Activated gamma-delta T cell treated with anti-CD3 and anti-CD28 coated beads, Interleukin-2, amount 50 U/mL, for 16 hours (primary cell): ENCODE results near the gene CFDP1.
"Not testable (repeated sequence)": the region's sequence is repeated elsewhere in the genome, so short reads cannot be mapped to it uniquely, and the experiment has no call there.

ENCODE experiments used
- DNase-seq: peaks from one replicate; pipeline ENCODE4 v3.0.0-alpha.2; 2020; ENCODE audit warnings: low read depth

The CFDP1 gene

DNA sequence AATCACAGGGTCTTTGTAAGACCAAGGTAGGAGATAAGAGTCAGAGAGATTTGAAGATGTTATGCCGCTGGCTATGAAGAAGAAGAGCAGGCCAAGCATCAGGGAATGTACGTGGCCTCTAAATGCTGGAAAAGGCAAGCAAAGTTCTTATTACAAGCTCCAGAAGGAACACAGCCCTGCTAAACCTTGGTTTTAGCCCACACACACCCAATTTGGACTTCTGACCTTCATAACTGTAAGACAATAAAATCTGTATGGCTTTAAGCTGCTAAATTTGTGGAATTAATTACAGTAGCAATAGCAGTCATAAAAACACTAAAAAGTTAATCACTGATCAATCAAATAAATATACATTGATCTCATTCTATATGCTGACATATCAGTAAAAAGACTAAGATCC is 25.1 kb upstream of the CFDP1 start:
- DNase-seq = no peak

DNA sequence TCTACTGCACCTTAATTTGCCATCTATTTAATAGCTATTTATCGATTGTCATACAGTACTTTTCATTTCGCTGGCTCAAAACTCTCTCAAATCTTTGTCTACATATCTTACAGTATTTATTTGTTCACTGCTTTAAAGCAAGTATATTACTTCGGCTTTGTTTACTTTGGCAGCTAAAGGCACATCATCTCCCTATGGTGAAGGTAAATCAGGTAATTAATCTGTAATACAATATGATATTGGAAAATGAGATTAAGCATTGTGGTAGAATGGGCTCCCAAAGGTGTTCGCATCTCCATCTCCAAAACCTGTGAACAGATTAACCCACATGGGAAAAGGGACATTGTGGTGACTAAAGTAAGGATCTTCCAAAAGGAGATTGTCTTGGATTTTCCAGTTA is 24.7 kb upstream of the CFDP1 start:
- no peak for DNase-seq

DNA sequence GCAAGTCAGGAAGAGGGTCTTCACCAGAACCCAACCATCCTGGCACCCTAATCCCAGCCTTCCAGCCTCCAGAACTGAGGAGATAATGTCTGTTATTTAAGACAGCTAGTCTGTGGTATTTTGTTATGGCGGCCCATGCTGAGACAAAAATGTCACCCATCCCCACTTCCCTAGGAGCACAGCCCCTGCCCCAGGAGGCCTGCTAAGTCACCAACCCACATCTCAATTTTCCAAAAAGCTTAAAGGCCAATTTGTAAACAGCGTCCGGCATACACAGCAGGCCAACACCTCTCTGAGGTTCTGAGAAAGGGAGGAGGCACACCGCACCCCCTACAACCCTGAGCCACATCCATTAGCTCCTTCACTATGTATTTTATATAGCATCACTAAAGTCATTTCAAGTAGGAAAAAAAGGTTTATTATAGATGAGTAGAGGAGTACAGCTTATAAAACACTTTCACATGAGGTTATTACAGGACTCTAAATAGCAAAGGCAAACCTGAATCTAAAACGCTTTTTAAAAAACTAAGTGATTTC is 24.2 kb upstream of the CFDP1 start:
- DNase-seq = no peak

- DNase-seq = no peak
Observed at GRCh38 chr16:75456971-75457370, 23.7 kb upstream of the CFDP1 start.

DNA sequence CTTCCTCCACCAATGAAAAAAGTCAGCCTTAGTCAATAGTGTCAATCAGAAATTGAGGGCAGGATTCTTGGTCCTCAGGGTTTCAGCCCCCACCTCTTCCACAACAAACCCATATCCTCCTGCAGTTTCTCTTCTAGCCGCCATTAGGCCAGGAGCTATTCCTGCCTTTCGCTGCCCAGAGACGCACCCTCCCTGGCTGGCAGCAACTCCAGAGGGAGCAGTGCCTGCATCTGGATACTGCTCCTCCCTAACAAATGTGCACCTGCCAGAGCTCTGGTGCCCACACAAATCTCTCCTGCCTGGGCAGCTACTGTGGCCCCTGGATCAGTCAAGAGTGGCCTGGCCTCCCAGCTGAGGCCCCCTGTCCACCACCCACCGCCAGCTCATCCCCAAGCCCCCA is 23.2 kb upstream of the CFDP1 start:
- not testable (repeated sequence) for DNase-seq

GRCh38 chr16:75455677-75456076 is 22.4 kb upstream of the CFDP1 start:
- DNase-seq = no peak

- no peak for DNase-seq
Observed at GRCh38 chr16:75452464-75453190, 19.3 kb upstream of the CFDP1 start.

- no peak for DNase-seq
Observed at GRCh38 chr16:75446416-75446815, 13.1 kb upstream of the CFDP1 start.

DNA sequence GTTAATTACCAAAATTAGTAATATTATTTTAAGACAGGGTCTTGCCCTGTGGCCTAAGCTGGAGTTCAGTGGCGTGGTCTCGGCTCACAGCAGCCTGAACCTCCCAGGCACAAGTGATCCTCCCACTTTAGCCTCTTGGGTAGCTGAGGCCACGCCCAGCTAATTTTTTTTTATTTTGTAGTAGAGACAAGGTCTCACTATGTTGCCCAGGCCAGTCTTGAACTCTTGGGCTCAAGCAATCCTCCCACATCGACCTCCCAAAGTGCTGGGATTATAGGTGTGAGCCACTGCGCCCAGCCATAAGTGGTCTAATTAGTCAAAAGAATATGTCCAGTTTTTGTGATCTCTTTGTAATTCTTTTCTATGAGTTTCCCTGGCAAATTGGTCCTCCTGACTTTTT is 12.0 kb upstream of the CFDP1 start:
- no peak for DNase-seq

DNA sequence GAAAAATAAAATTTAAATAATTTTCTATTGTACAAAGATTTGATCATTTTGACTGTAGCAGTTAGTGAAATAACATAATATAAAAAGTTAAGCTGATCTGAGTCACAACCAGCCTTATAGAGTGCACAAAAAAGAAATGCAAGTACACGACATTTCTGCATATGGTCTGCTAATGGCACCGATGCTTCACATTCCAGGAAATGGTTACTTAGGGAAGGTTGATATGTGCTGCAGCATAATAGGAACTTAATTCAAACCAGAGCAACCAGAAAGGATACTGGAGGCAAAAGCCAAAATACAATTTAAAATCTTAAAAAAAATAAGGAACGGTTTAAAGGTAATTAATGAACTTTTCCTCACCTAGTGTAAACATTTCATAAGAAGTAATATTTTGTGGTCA is 10.0 kb upstream of the CFDP1 start:
- DNase-seq = no peak

GRCh38 chr16:75433732-75434413 is 570 bp upstream of the CFDP1 start:
- DNase-seq = no peak

DNA sequence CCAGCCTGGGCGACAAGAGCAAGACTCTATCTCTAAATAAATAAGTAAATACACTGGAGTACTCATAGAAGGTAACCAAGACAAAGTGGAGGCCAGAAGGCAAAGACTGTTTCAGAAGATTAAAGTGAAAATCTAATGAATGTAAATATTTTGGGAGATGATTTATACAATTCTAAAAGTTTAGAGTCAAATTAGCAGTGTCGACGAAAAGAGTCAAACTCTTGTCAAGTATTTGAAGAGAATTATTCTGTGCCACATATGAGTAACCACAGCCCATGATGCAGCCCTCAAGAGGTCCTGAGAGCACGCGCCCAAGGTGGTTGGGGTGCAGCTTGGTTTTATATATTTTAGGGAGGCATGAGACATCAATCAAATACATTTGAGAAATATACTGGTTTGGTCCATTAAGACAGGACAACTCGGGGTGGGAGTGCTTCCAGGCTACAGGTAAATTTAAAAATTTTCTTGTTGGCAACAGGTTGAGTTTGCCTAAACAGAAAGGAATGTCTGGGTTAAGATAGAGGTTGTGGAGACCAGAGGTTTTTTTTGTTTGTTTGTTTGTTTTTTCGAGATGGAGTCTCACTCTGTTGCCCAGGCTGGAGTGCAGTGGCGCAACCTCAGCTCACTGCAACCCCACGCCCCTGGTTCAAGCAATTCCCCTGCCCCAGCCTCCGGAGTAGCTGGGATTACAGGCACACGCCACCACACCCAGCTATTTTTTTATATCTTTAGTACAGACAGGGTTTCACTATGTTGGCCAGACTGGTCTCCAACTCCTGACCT is 3.5 kb downstream of the CFDP1 start:
- no peak for DNase-seq

GRCh38 chr16:75426524-75426923 is 6.8 kb downstream of the CFDP1 start:
- DNase-seq = not testable (repeated sequence)

GRCh38 chr16:75424105-75424762 is 9.1 kb downstream of the CFDP1 start:
- not testable (repeated sequence) for DNase-seq

DNA sequence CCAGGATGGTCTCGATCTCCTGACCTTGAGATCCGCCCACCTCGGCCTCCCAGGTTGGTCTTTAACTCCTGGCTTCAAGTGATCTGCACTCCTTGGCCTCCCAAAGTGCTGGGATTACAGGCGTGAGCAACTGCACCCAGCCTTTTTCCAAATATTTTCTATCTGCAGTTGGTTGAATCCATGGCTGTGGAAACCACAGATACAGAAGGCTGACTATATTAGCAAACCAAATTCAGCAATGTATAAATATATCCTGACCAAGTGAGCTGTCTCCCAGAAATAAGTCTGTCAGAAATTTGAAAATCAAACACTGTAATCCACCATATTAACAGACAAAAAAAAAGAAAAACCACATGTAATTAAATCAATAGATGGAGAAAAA is 9.6 kb downstream of the CFDP1 start:
- no peak for DNase-seq

GRCh38 chr16:75421820-75422126 is 11.5 kb downstream of the CFDP1 start:
- DNase-seq = no peak

- DNase-seq = no peak
Observed at GRCh38 chr16:75420987-75421819, 12.1 kb downstream of the CFDP1 start.

DNA sequence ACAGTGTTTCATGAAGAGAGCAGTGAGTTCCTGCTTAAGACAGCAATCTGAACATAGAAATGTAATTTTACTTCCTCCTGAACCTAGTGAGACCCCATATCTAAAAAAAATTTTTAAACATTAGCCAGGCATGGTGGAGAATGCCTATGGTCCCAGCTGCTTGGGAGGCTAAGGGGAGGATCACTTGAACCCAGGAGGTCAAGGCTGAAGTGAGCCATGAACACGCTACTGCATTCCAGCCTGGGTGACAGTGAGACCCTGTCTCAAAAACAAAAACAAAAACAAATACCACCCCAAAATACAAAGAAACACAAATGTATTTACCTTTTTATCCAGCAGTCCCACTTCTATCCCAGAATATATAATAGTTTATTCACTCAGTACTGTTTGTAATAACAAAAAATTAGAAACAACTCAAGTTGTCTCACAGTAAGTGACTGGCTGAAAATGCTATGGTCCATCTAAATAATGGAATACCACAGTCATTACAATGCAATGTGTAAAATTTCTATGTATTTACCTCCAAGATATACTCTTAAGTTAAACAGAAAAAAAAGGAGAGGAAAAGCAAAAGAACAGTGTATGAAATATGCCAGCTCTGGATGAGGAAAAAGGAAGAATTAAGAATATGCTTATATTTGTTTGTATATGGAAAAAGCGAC is 16.3 kb downstream of the CFDP1 start:
- no peak for DNase-seq

GRCh38 chr16:75415169-75415905 is 18.0 kb downstream of the CFDP1 start:
- DNase-seq = no peak

GRCh38 chr16:75413951-75414350 is 19.4 kb downstream of the CFDP1 start:
- no peak for DNase-seq
